HCT116 (cell line): ENCODE data around the gene SEC16B. TPM values are rescaled to one million over a fixed set of nuclear protein-coding genes. Genes with fewer than 3 reads are reported as not detected.

Source experiments
- ATAC-seq: fragments of 200-7000 bp; cut with Tn5 transposase; 2 replicates; pipeline ENCODE4 v1.9.1; 2020; ENCODE audit warnings: mild to moderate bottlenecking, moderate library complexity
- BruUV-seq: library from RNA; stranded (reverse); fragments of 400-500 nt; replicated peaks from 2 replicates; lab custom pipeline; 2021; lab: Mats Ljungman, UMichigan
- CTCF ChIA-PET: fragments of 300-600 bp; sonication (Branson Sonifier 250); formaldehyde crosslinking; loops from one replicate; lab custom pipeline; 2021; ENCODE audit warnings: antibody characterized with exemption; lab: Charles Lee
- POLR2A ChIA-PET: fragments of 300-600, 350-600 bp; sonication (Branson Sonifier 250); formaldehyde crosslinking; loops from one replicate; lab custom pipeline; 2021; ENCODE audit warnings: antibody characterized with exemption; lab: Charles Lee
- RAD21 ChIA-PET, 2 experiments: fragments of 300-600 bp; sonication (Branson Sonifier 250); formaldehyde crosslinking; loops; one replicate each; lab custom pipeline; 2023; ENCODE audit warnings: low total read pairs in 2 of 2; ENCODE audit not compliant: uncharacterized antibody in 2 of 2, unreplicated experiment in 2 of 2, low non-redundant PET in 1 of 2; lab: Charles Lee
- DNase-seq: peaks from one replicate; pipeline ENCODE4 v3.0.0-alpha.2; 2010; ENCODE audit warnings: low read depth, low spot score
- H2AFZ ChIP-seq: fragments of 200-600 bp; shearing (Covaris generic), sonication (generic); 2 replicates; pipeline ENCODE4 v1.6.1; 2017; ENCODE audit warnings: low read depth, mixed run types, mixed read lengths, antibody characterized with exemption, low read length; ENCODE audit not compliant: poor library complexity, severe bottlenecking
- H3K27ac ChIP-seq: 2 replicates; pipeline ENCODE4 v1.5.1; 2012; ENCODE audit warnings: low read depth, low read length
- H3K27me3 ChIP-seq: fragments of 200-600 bp; sonication (generic); 2 replicates; pipeline ENCODE4 v1.6.1; 2016; ENCODE audit warnings: mixed run types, low read length, mixed read lengths; ENCODE audit not compliant: insufficient read depth
- H3K36me3 ChIP-seq, 2 experiments: fragments of 200-500 bp in 1 of 2; fragments of 200-600 bp in 1 of 2; sonication (Bioruptor generic) in 1 of 2; sonication (generic) in 1 of 2; 2 replicates each; pipeline versions ENCODE4 v1.5.1 to v1.6.1; 2014 to 2016; ENCODE audit warnings: low read length in 2 of 2, inconsistent platforms in 1 of 2, mixed read lengths in 1 of 2, mixed run types in 1 of 2; ENCODE audit not compliant: insufficient read depth in 2 of 2, control insufficient read depth in 1 of 2
- H3K4me1 ChIP-seq, 2 experiments: fragments of 200-600 bp in 1 of 2; sonication (generic) in 1 of 2; 2 replicates each; pipeline versions ENCODE4 v1.5.1 to v1.6.1; 2012 to 2017; ENCODE audit warnings: low read length in 2 of 2, inconsistent platforms in 1 of 2, mild to moderate bottlenecking in 1 of 2, mixed read lengths in 1 of 2, mixed run types in 1 of 2, moderate library complexity in 1 of 2; ENCODE audit not compliant: insufficient read depth in 2 of 2, control insufficient read depth in 1 of 2
- H3K4me2 ChIP-seq: fragments of 200-600 bp; sonication (generic); 2 replicates; pipeline ENCODE4 v1.6.1; 2017; ENCODE audit warnings: mixed run types, low read length, mixed read lengths
- H3K4me3 ChIP-seq, 2 experiments: fragments of 200-600 bp in 1 of 2; sonication (generic) in 1 of 2; replicated peaks in 1 of 2; 2 replicates each; pipeline ENCODE4 v1.5.1; 2011 to 2016; ENCODE audit warnings: low read length in 2 of 2, control low read depth in 1 of 2, low read depth in 1 of 2, mild to moderate bottlenecking in 1 of 2, mixed read lengths in 1 of 2, mixed run types in 1 of 2
- H3K79me2 ChIP-seq: fragments of 200-600 bp; sonication (generic); 2 replicates; pipeline ENCODE4 v1.6.1; 2017; ENCODE audit warnings: mild to moderate bottlenecking, mixed run types, low read length, moderate library complexity, mixed read lengths; ENCODE audit not compliant: insufficient read depth
- H3K9ac ChIP-seq: fragments of 200-600 bp; sonication (generic); 2 replicates; pipeline ENCODE4 v1.6.1; 2016; ENCODE audit warnings: low read length, mixed read lengths
- H3K9me2 ChIP-seq: fragments of 200-600 bp; sonication (generic), shearing (Covaris generic); 2 replicates; pipeline ENCODE4 v1.6.1; 2017; ENCODE audit warnings: mixed run types, mild to moderate bottlenecking, moderate library complexity; ENCODE audit not compliant: insufficient read depth
- H3K9me3 ChIP-seq, 2 experiments: fragments of 200-500 bp in 1 of 2; fragments of 200-600 bp in 1 of 2; sonication (Bioruptor generic) in 1 of 2; sonication (generic) in 1 of 2; 2 replicates each; pipeline ENCODE4 v1.6.1; 2014 to 2017; ENCODE audit warnings: low read length in 2 of 2, mixed read lengths in 2 of 2, inconsistent platforms in 1 of 2, low read depth in 1 of 2, mild to moderate bottlenecking in 1 of 2, mixed run types in 1 of 2, moderate library complexity in 1 of 2; ENCODE audit not compliant: control insufficient read depth in 1 of 2, insufficient read depth in 1 of 2
- H4K20me1 ChIP-seq: fragments of 200-600 bp; sonication (generic), shearing (Covaris generic); 2 replicates; pipeline ENCODE4 v1.6.1; 2017; ENCODE audit warnings: mixed run types, mild to moderate bottlenecking, moderate library complexity; ENCODE audit not compliant: insufficient read depth
- CBX3 ChIP-seq: IDR thresholded peaks from 2 replicates; pipeline ENCODE4 v1.6.1; 2012; ENCODE audit warnings: low read depth
- CTCF ChIP-seq, 3 experiments: fragments of 200-600 bp in 1 of 3; sonication (generic) in 1 of 3; IDR thresholded peaks in 2 of 3; conservative IDR thresholded peaks in 1 of 3; 2 replicates each; pipeline ENCODE4 v1.5.1; 2012 to 2017; ENCODE audit warnings: low read depth in 2 of 3, low read length in 2 of 3, antibody characterized with exemption in 1 of 3, borderline replicate concordance in 1 of 3, control low read depth in 1 of 3, mild to moderate bottlenecking in 1 of 3, mixed read lengths in 1 of 3, mixed run types in 1 of 3, moderate library complexity in 1 of 3; ENCODE audit not compliant: insufficient read depth in 1 of 3
- ELF1 ChIP-seq: IDR thresholded peaks from 2 replicates; pipeline ENCODE4 v1.6.1; 2012; ENCODE audit warnings: low read depth, borderline replicate concordance
- EZH2 ChIP-seq: fragments of 200-600 bp; sonication (generic); IDR thresholded peaks from 2 replicates; pipeline ENCODE4 v1.6.1; 2017; ENCODE audit warnings: antibody characterized with exemption, mixed run types
- EZH2phosphoT487 ChIP-seq: fragments of 200-600 bp; IDR thresholded peaks from 2 replicates; pipeline ENCODE4 v1.6.1; 2018; ENCODE audit warnings: antibody characterized with exemption, borderline replicate concordance
- SIN3A ChIP-seq: IDR thresholded peaks from 2 replicates; pipeline ENCODE4 v1.6.1; 2012; ENCODE audit warnings: low read depth
- ZBTB33 ChIP-seq: IDR thresholded peaks from 2 replicates; pipeline ENCODE4 v1.6.1; 2011; ENCODE audit warnings: mild to moderate bottlenecking, low read length, moderate library complexity; ENCODE audit not compliant: insufficient replicate concordance; ENCODE audit errors: extremely low read depth
- ZNF274 ChIP-seq: fragments of 200-500 bp; sonication (Bioruptor generic); IDR thresholded peaks from 2 replicates; pipeline ENCODE4 v1.6.1; 2014; ENCODE audit warnings: mild to moderate bottlenecking, low read depth, low read length, inconsistent platforms
- intact Hi-C: fragments of 100-400 bp; cut with micrococcal nuclease; formaldehyde crosslinking; loops from 2 replicates; pipeline ENCODE4 v1.10.0; 2022
- total RNA-seq: library from RNA; stranded (reverse); gene quantifications from one replicate; pipeline ENCODE4 v1.2.1, GENCODE V29; 2021; ENCODE audit not compliant: unreplicated experiment
- TF ChIP-seq, protein P1 (sequence below): IDR thresholded peaks from 2 replicates; pipeline ENCODE4 v1.6.1; 2012

The SEC16B gene
- total RNA-seq, 1 experiment from 2014 or later: 1.2 TPM

DNA sequence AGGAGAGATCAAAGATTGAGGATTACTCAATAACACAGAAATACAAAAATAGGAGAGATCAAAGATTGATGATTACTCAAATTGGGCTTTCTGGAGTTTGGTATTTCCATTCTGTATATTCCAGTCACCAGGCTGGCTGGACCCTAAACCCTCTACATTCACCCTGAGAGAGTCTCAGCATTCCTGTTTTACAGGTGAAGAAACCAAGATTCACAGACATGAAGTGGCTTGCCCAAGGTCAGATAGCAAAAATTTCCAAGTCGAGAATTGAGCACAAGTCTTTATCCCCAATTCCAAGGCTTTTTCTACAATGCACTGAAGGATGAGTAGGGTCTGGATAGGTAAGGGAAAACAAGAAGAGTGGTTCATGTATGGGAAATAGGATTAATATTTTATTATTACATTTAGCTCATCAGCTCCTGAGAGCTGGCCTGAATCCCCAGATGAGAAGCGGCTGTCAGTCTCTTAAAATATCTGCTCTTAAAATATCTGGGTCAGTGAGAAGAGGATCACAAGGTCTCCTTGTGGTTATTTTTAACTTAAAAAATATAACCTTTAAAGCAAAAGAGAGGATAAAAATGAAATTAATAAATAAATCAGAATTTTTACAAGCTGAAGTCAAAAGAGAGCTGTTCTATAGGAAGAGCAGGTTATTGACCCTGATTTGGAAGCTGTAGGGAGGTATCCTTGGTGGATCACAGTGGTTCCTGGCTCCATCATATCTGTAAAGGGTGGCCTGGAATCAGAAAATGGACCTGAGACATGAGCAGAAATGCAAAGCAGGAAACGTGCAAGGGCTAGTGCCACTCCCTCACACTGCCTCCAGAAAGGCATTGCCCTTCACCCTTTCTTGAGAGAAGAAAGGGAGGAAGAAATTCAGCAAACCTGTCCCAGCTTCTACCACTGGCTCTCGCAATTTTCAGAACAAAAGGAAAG lies 29.1 kb upstream of the SEC16B start (continued):
- TF ChIP-seq ZBTB33 (no peak), ZNF274 (no peak), EZH2 (no peak)
- TF ChIP-seq, all 23 proteins: peak for 0

DNA sequence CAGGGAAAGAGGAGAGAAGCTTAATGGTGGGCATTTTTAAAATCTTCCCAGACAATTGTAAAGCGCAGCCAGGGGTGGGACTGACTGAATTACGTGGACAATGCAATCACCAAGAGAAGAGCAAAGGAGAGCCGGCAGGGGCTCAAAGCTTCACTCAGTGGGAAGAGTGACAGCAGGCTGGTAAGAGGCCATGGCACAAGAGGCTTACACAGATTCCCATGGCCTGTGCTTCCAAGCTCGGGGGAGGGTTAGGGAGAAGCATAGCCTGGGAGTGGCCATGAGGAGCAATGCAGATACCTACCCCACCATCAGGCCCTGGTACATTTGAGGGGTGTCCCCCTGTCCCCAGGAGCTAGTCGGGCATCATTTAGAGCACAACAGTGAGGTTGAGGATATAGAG lies 27.1 kb upstream of the SEC16B start:
- DNase-seq (no peak), ATAC-seq (no peak)
- Histone ChIP-seq H3K9me2 (no peaks in the 10 kb centered on the region), H3K4me1 (no peaks in the 10 kb centered on the region), H2AFZ (no peak overlapping the region), H3K4me3 (no peak overlapping the region), H3K79me2 (no peaks in the 10 kb centered on the region), H3K27ac (no peak overlapping the region), H3K36me3 (no peaks in the 10 kb centered on the region), H4K20me1 (no peaks in the 10 kb centered on the region), H3K27me3 (peaks cover under 1% of the 10 kb centered on the region; the same call in 1 of the 2 replicates), H3K4me2 (no peak overlapping the region), H3K9me3 (no peaks in the 10 kb centered on the region), H3K9ac (no peak overlapping the region)
- TF ChIP-seq ELF1: no peak
- TF ChIP-seq CTCF (IDR thresholded peaks at IDR 0.05 in 2 of 3, conservative IDR thresholded peaks at IDR 0.05 in 1 of 3; ENCODE audit: borderline replicate concordance in 1 of 3, insufficient read depth in 1 of 3, low read depth in 2 of 3, low read length in 2 of 3): no peak
- TF ChIP-seq, protein P1, sequence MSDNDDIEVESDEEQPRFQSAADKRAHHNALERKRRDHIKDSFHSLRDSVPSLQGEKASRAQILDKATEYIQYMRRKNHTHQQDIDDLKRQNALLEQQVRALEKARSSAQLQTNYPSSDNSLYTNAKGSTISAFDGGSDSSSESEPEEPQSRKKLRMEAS: no peak
- no peak for TF ChIP-seq SIN3A
- TF ChIP-seq ZNF274: no peak
- TF ChIP-seq EZH2phosphoT487: no peak
- TF ChIP-seq CBX3: no peak
- POLR2A ChIA-PET: no interaction called here
- BruUV-seq: no TSS peak
- RAD21 ChIA-PET: no interaction called here
- intact Hi-C loops: no loop called here
- CTCF ChIA-PET: no interaction called here
